ENCODE measurements around the gene SLC44A2.

SLC44A2 gene

GRCh38 chr19:10583036-10583776 lies 42.1 kb upstream of the SLC44A2 start:
- Histone ChIP-seq H3K14ac (ENCODE audit: low read length) (peak overlapping the region; percentile 17), H3K9ac (ENCODE audit: low read depth, low read length, poor library complexity) (no peak overlapping the region), H3K18ac (ENCODE audit: low read length) (peak overlapping the region; percentile 80), H2BK120ac (ENCODE audit: low read depth, low read length) (no peak overlapping the region), H2AFZ (ENCODE audit: low read length) (no peak overlapping the region), H2BK5ac (ENCODE audit: low read length) (peak overlapping the region; percentile 5), H2AK5ac (ENCODE audit: low read depth, low read length) (peak overlapping the region; percentile 95), H3K4me2 (ENCODE audit: insufficient read depth, low read length, poor library complexity, severe bottlenecking) (no peak overlapping the region), H3K27ac (replicated peaks; ENCODE audit: low read length) (no peak overlapping the region), H3K23ac (ENCODE audit: low read depth, low read length, poor library complexity) (peak overlapping the region; percentile 85), H3K4me1 (ENCODE audit: control insufficient read depth in 2 of 2, insufficient read depth in 1 of 2, low read depth in 1 of 2, low read length in 2 of 2) (peaks cover 1 to 3% of the 10 kb centered on the region in 2 donors), H4K91ac (ENCODE audit: low read depth, low read length, poor library complexity) (no peak overlapping the region), H3K9me3 (replicated peaks in 1 of 2; ENCODE audit: control insufficient read depth in 2 of 2, insufficient read depth in 1 of 2, low read depth in 1 of 2, low read length in 2 of 2) (peaks cover 0 to 2% of the 10 kb centered on the region in 2 donors), H3K27me3 (ENCODE audit: control insufficient read depth in 3 of 3, insufficient read depth in 3 of 3, low read depth in 1 of 3, low read length in 3 of 3) (peaks cover 9 to 22% (median 16%) of the 10 kb centered on the region in 3 experiments), H3K36me3 (replicated peaks in 1 of 2; ENCODE audit: control insufficient read depth in 2 of 2, insufficient read depth in 2 of 2, low read length in 2 of 2) (no peaks in the 10 kb centered on the region), H3K79me1 (ENCODE audit: low read depth, low read length) (peaks cover 3% of the 10 kb centered on the region), H2BK15ac (ENCODE audit: low read length) (no peak overlapping the region), H3K4ac (ENCODE audit: low read length) (no peak overlapping the region), H2BK12ac (ENCODE audit: low read length) (no peak overlapping the region), H3K4me3 (ENCODE audit: low read length in 2 of 2) (no peak overlapping the region), H4K8ac (ENCODE audit: low read depth, low read length) (peak overlapping the region; percentile 43)
- no CpG with 5 or more reads among the region's 9 CpGs for WGBS, 2 donors (ENCODE audit: extremely low coverage in 2 of 2, insufficient read length in 2 of 2, insufficient replicate concordance in 1 of 2)
- DNase-seq (ENCODE audit: low spot score), result no peak

DNA sequence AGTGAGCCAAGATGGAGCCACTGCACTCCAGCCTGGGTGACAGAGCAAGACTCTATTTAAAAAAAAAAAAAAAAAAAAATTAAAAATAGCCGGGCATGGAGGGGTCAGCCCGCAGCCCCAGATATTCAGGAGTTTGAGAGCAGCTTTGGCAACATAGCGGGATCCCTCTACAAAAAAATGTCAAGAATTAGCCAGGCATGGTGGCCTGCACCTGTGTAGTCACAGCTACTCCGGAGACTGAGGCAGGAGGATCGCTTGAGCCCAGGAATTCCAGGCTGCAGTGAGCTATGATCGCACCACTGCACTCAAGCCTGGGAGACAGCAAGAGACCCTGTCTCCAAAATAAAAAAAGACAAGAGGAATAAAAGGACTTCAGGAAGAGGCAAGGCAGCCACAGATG lies 39.0 kb upstream of the SLC44A2 start:
- H4K8ac ChIP-seq (ENCODE audit: low read depth, low read length), result no peak overlapping the region
- no peak overlapping the region for H3K4me3 ChIP-seq (ENCODE audit: low read length in 2 of 2)
- H2AFZ ChIP-seq (ENCODE audit: low read length), result no peak overlapping the region
- no peak overlapping the region for H3K27ac ChIP-seq (replicated peaks; ENCODE audit: low read length)
- H4K91ac ChIP-seq (ENCODE audit: low read depth, low read length, poor library complexity), result no peak overlapping the region
- H3K4me2 ChIP-seq (ENCODE audit: insufficient read depth, low read length, poor library complexity, severe bottlenecking), result no peak overlapping the region
- no peak overlapping the region for H2BK120ac ChIP-seq (ENCODE audit: low read depth, low read length)
- H3K36me3 ChIP-seq (replicated peaks in 1 of 2; ENCODE audit: control insufficient read depth in 2 of 2, insufficient read depth in 2 of 2, low read length in 2 of 2), result no peaks in the 10 kb centered on the region
- H3K79me1 ChIP-seq (ENCODE audit: low read depth, low read length), result peaks cover 3% of the 10 kb centered on the region
- no peak overlapping the region for H2BK15ac ChIP-seq (ENCODE audit: low read length)
- no peak overlapping the region for H2BK12ac ChIP-seq (ENCODE audit: low read length)
- H3K27me3 ChIP-seq (ENCODE audit: control insufficient read depth in 3 of 3, insufficient read depth in 3 of 3, low read depth in 1 of 3, low read length in 3 of 3), result peaks cover 9 to 26% (median 19%) of the 10 kb centered on the region in 3 experiments
- no peak overlapping the region for H3K4ac ChIP-seq (ENCODE audit: low read length)
- no peak overlapping the region for H2BK5ac ChIP-seq (ENCODE audit: low read length)
- no peak overlapping the region for H3K23ac ChIP-seq (ENCODE audit: low read depth, low read length, poor library complexity)
- no peaks in the 10 kb centered on the region for H3K4me1 ChIP-seq (ENCODE audit: control insufficient read depth in 2 of 2, insufficient read depth in 1 of 2, low read depth in 1 of 2, low read length in 2 of 2)
- H3K14ac ChIP-seq (ENCODE audit: low read length), result no peak overlapping the region
- no CpG with 5 or more reads among the region's 6 CpGs for WGBS, 2 donors (ENCODE audit: extremely low coverage in 2 of 2, insufficient read length in 2 of 2, insufficient replicate concordance in 1 of 2)
- H3K18ac ChIP-seq (ENCODE audit: low read length), result no peak overlapping the region
- DNase-seq (ENCODE audit: low spot score), result no peak
- H2AK5ac ChIP-seq (ENCODE audit: low read depth, low read length), result no peak overlapping the region
- peaks cover 0 to 2% of the 10 kb centered on the region in 2 donors for H3K9me3 ChIP-seq (replicated peaks in 1 of 2; ENCODE audit: control insufficient read depth in 2 of 2, insufficient read depth in 1 of 2, low read depth in 1 of 2, low read length in 2 of 2)
- H3K9ac ChIP-seq (ENCODE audit: low read depth, low read length, poor library complexity), result no peak overlapping the region

DNA sequence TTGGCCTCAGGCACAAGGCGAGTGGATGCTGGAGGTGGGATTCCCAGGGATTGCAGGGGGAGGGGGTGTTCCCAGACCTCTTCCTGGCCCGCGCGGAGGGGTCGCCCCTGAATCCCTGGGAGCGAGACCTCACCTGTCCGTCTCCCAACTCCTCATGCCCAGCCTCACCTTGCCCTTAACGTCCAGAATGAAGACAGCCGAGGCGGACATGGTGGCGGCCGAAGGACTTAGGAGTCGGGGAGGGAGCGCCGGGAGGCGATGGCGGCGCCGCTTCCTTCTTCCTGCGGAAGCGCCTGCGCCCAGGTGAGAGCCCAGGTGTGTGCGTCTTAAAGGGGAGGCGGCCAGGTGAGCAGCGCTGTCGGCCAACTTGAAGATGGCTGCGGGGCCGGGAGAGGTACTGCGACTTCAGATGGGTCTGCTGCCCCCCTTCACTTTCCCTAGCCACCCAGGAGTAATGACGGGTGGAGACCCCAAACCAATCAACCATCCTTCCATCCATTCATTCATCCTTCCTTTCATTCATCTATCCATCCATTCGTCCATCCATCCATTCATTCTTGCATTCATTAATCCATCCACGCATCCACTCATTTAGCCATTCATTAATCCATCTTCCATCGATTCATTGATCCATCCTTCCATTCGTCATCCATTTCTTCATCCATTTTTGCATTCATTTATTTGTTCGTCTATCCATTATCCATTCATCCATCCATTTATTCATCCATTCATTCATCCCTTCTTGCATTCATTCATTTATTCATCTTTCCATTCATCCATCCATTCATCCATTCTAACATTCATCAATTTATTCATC lies 38.1 kb upstream of the SLC44A2 start, which contains the start of gene AP1M2:
TSS of gene AP1M2 (minus strand) at position 291 of the 817 bp plus-strand sequence. CDS start at position 210, 81 bp downstream.
- H3K4ac ChIP-seq (ENCODE audit: low read length), result no peak within 1 kb of the TSS
- peak within 1 kb of the TSS; percentile 33 for H3K4me2 ChIP-seq (ENCODE audit: insufficient read depth, low read length, poor library complexity, severe bottlenecking)
- peak within 1 kb of the TSS; percentile 89 for H3K23ac ChIP-seq (ENCODE audit: low read depth, low read length, poor library complexity)
- H2AK5ac ChIP-seq (ENCODE audit: low read depth, low read length), result peak within 1 kb of the TSS; percentile 81
- H4K8ac ChIP-seq (ENCODE audit: low read depth, low read length), result no peak within 1 kb of the TSS
- H4K91ac ChIP-seq (ENCODE audit: low read depth, low read length, poor library complexity), result no peak within 1 kb of the TSS
- peak within 1 kb of the TSS in 1 of 2 donors; percentile 59 for H3K4me3 ChIP-seq (ENCODE audit: low read length in 2 of 2)
- H3K14ac ChIP-seq (ENCODE audit: low read length), result peak within 1 kb of the TSS; percentile 99
- H3K27me3 ChIP-seq (ENCODE audit: control insufficient read depth in 3 of 3, insufficient read depth in 3 of 3, low read depth in 1 of 3, low read length in 3 of 3), result peaks cover 9 to 26% (median 17%) of the 10 kb centered on the region in 3 experiments
- no peak within 1 kb of the TSS for H2BK120ac ChIP-seq (ENCODE audit: low read depth, low read length)
- WGBS, 2 donors (ENCODE audit: extremely low coverage in 2 of 2, insufficient read length in 2 of 2, insufficient replicate concordance in 1 of 2), result 100% methylated on average over 4 of the region's 35 CpGs; no CpG with 5 or more reads in 1 of the 2 donors
- peaks cover 3% of the 10 kb centered on the region for H3K79me1 ChIP-seq (ENCODE audit: low read depth, low read length)
- no peak within 1 kb of the TSS for H2BK12ac ChIP-seq (ENCODE audit: low read length)
- H2AFZ ChIP-seq (ENCODE audit: low read length), result no peak within 1 kb of the TSS
- peaks cover 0 to 2% of the 10 kb centered on the region in 2 donors for H3K9me3 ChIP-seq (replicated peaks in 1 of 2; ENCODE audit: control insufficient read depth in 2 of 2, insufficient read depth in 1 of 2, low read depth in 1 of 2, low read length in 2 of 2)
- H3K18ac ChIP-seq (ENCODE audit: low read length), result peak within 1 kb of the TSS; percentile 38
- peak within 1 kb of the TSS; percentile 75 for H2BK15ac ChIP-seq (ENCODE audit: low read length)
- no peak within 1 kb of the TSS for H2BK5ac ChIP-seq (ENCODE audit: low read length)
- no peaks in the 10 kb centered on the region for H3K4me1 ChIP-seq (ENCODE audit: control insufficient read depth in 2 of 2, insufficient read depth in 1 of 2, low read depth in 1 of 2, low read length in 2 of 2)
- no peak for DNase-seq (ENCODE audit: low spot score)
- H3K36me3 ChIP-seq (replicated peaks in 1 of 2; ENCODE audit: control insufficient read depth in 2 of 2, insufficient read depth in 2 of 2, low read length in 2 of 2), result no peaks in the 10 kb centered on the region
- no peak within 1 kb of the TSS for H3K27ac ChIP-seq (replicated peaks; ENCODE audit: low read length)
- H3K9ac ChIP-seq (ENCODE audit: low read depth, low read length, poor library complexity), result no peak within 1 kb of the TSS

- Histone ChIP-seq H4K91ac (ENCODE audit: low read depth, low read length, poor library complexity) (no peak overlapping the region), H3K4me2 (ENCODE audit: insufficient read depth, low read length, poor library complexity, severe bottlenecking) (no peak overlapping the region), H3K9ac (ENCODE audit: low read depth, low read length, poor library complexity) (no peak overlapping the region), H3K23ac (ENCODE audit: low read depth, low read length, poor library complexity) (no peak overlapping the region), H2BK15ac (ENCODE audit: low read length) (no peak overlapping the region), H3K4me1 (ENCODE audit: control insufficient read depth in 2 of 2, insufficient read depth in 1 of 2, low read depth in 1 of 2, low read length in 2 of 2) (no peaks in the 10 kb centered on the region), H3K79me1 (ENCODE audit: low read depth, low read length) (peaks cover 3% of the 10 kb centered on the region), H3K4ac (ENCODE audit: low read length) (no peak overlapping the region), H2BK120ac (ENCODE audit: low read depth, low read length) (no peak overlapping the region), H3K27ac (replicated peaks; ENCODE audit: low read length) (no peak overlapping the region), H3K36me3 (replicated peaks in 1 of 2; ENCODE audit: control insufficient read depth in 2 of 2, insufficient read depth in 2 of 2, low read length in 2 of 2) (no peaks in the 10 kb centered on the region), H2BK12ac (ENCODE audit: low read length) (no peak overlapping the region), H2BK5ac (ENCODE audit: low read length) (no peak overlapping the region), H3K27me3 (ENCODE audit: control insufficient read depth in 3 of 3, insufficient read depth in 3 of 3, low read depth in 1 of 3, low read length in 3 of 3) (peaks cover 9 to 26% (median 17%) of the 10 kb centered on the region in 3 experiments), H2AFZ (ENCODE audit: low read length) (no peak overlapping the region), H2AK5ac (ENCODE audit: low read depth, low read length) (no peak overlapping the region), H4K8ac (ENCODE audit: low read depth, low read length) (no peak overlapping the region), H3K4me3 (ENCODE audit: low read length in 2 of 2) (no peak overlapping the region), H3K9me3 (replicated peaks in 1 of 2; ENCODE audit: control insufficient read depth in 2 of 2, insufficient read depth in 1 of 2, low read depth in 1 of 2, low read length in 2 of 2) (peaks cover 0 to 2% of the 10 kb centered on the region in 2 donors), H3K14ac (ENCODE audit: low read length) (no peak overlapping the region), H3K18ac (ENCODE audit: low read length) (no peak overlapping the region)
- WGBS, 2 donors (ENCODE audit: extremely low coverage in 2 of 2, insufficient read length in 2 of 2, insufficient replicate concordance in 1 of 2), result 100% methylated on average over 1 of the region's 2 CpGs
- DNase-seq (ENCODE audit: low spot score), result no peak
Measured at GRCh38 chr19:10587839-10588150, 37.6 kb upstream of the SLC44A2 start.

Data from neuronal stem cell (in vitro differentiated cells).